Liver (tissue), 3 donors: ENCODE measurements around the gene ANP32A.

ENCODE experiments used
- HNF4A ChIP-seq, 2 donors: conservative IDR thresholded peaks; 2 replicates each; pipeline ENCODE4 v1.6.1; 2016; ENCODE audit warnings: antibody characterized with exemption in 2 of 2, mild to moderate bottlenecking in 2 of 2
- SP1 ChIP-seq: IDR thresholded peaks from 2 replicates; pipeline ENCODE4 v1.6.1; 2018; ENCODE audit warnings: antibody characterized with exemption, mild to moderate bottlenecking
- TAF1 ChIP-seq: conservative IDR thresholded peaks from 2 replicates; pipeline ENCODE4 v1.6.1; 2016; ENCODE audit warnings: antibody characterized with exemption, mild to moderate bottlenecking
- YY1 ChIP-seq: IDR thresholded peaks from 2 replicates; pipeline ENCODE4 v1.6.1; 2016; ENCODE audit warnings: antibody characterized with exemption, mild to moderate bottlenecking
- TF ChIP-seq, protein P1 (sequence below): fragments of 150-350 bp; IDR thresholded peaks from 2 replicates; pipeline ENCODE4 v1.5.1; 2017; ENCODE audit warnings: improper control_type of control experiment, low read depth, low read length; ENCODE audit not compliant: missing input control
- TF ChIP-seq, protein P2 (sequence below): IDR thresholded peaks from 2 replicates; pipeline ENCODE4 v1.6.1; 2016; ENCODE audit warnings: antibody characterized with exemption
- TF ChIP-seq, protein P3 (sequence below): IDR thresholded peaks from 2 replicates; pipeline ENCODE4 v1.6.1; 2016; ENCODE audit warnings: antibody characterized with exemption
- TF ChIP-seq, protein P4 (sequence below): IDR thresholded peaks from 2 replicates; pipeline ENCODE4 v1.6.1; 2016; ENCODE audit warnings: antibody characterized with exemption, mild to moderate bottlenecking
- donor health status: healthy.
- donor health status: healthy.

DNA sequence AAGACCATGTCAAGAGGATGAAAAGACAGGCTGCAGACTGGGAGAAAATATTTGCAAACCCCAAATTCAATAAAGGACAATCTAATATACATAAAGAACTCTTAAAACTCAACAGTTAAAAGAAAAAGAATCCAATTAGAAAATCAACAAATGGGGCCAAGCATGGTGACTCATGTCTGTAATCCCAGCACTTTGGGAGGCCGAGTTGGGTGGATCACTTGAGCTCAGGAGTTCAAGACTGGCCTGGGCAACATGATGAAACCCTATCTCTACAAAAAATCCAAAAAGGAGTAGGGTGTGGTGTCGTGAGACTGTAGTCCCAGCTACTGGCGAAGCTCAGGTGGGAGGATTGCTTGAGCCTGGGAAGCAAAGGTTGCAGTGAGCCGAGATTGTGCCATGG lies 57.6 kb downstream of the ANP32A start:
- TF ChIP-seq TAF1 (no peak), YY1 (no peak), HNF4A (conservative IDR thresholded peaks at IDR 0.05) (no peak), SP1 (no peak)
- TF ChIP-seq, protein P1, sequence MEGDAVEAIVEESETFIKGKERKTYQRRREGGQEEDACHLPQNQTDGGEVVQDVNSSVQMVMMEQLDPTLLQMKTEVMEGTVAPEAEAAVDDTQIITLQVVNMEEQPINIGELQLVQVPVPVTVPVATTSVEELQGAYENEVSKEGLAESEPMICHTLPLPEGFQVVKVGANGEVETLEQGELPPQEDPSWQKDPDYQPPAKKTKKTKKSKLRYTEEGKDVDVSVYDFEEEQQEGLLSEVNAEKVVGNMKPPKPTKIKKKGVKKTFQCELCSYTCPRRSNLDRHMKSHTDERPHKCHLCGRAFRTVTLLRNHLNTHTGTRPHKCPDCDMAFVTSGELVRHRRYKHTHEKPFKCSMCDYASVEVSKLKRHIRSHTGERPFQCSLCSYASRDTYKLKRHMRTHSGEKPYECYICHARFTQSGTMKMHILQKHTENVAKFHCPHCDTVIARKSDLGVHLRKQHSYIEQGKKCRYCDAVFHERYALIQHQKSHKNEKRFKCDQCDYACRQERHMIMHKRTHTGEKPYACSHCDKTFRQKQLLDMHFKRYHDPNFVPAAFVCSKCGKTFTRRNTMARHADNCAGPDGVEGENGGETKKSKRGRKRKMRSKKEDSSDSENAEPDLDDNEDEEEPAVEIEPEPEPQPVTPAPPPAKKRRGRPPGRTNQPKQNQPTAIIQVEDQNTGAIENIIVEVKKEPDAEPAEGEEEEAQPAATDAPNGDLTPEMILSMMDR = no peak
- TF ChIP-seq, protein P2, sequence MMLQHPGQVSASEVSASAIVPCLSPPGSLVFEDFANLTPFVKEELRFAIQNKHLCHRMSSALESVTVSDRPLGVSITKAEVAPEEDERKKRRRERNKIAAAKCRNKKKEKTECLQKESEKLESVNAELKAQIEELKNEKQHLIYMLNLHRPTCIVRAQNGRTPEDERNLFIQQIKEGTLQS = no peak
- TF ChIP-seq, protein P3, sequence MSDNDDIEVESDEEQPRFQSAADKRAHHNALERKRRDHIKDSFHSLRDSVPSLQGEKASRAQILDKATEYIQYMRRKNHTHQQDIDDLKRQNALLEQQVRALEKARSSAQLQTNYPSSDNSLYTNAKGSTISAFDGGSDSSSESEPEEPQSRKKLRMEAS = no peak
- TF ChIP-seq, protein P4, sequence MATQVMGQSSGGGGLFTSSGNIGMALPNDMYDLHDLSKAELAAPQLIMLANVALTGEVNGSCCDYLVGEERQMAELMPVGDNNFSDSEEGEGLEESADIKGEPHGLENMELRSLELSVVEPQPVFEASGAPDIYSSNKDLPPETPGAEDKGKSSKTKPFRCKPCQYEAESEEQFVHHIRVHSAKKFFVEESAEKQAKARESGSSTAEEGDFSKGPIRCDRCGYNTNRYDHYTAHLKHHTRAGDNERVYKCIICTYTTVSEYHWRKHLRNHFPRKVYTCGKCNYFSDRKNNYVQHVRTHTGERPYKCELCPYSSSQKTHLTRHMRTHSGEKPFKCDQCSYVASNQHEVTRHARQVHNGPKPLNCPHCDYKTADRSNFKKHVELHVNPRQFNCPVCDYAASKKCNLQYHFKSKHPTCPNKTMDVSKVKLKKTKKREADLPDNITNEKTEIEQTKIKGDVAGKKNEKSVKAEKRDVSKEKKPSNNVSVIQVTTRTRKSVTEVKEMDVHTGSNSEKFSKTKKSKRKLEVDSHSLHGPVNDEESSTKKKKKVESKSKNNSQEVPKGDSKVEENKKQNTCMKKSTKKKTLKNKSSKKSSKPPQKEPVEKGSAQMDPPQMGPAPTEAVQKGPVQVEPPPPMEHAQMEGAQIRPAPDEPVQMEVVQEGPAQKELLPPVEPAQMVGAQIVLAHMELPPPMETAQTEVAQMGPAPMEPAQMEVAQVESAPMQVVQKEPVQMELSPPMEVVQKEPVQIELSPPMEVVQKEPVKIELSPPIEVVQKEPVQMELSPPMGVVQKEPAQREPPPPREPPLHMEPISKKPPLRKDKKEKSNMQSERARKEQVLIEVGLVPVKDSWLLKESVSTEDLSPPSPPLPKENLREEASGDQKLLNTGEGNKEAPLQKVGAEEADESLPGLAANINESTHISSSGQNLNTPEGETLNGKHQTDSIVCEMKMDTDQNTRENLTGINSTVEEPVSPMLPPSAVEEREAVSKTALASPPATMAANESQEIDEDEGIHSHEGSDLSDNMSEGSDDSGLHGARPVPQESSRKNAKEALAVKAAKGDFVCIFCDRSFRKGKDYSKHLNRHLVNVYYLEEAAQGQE = no peak
